Esophagus squamous epithelium (tissue), 4 donors: Measurements from ENCODE around the gene SPATA12.

ENCODE experiments used
- POLR2A ChIP-seq, 4 donors: fragments of 450-650 bp; IDR thresholded peaks; one replicate each; pipeline ENCODE4 v1.6.1; 2017; ENCODE audit warnings: antibody characterized with exemption in 4 of 4, mild to moderate bottlenecking in 4 of 4, moderate library complexity in 3 of 4
- TF ChIP-seq, protein P1 (sequence below), 6 experiments: fragments of 450-650 bp in 4 of 6; fragments of 200-600 bp in 2 of 6; sonication (generic) in 2 of 6; IDR thresholded peaks; one replicate each; pipeline ENCODE4 v1.5.1; 2016 to 2019; ENCODE audit warnings: antibody characterized with exemption in 6 of 6, mild to moderate bottlenecking in 4 of 6, moderate library complexity in 4 of 6

DNA sequence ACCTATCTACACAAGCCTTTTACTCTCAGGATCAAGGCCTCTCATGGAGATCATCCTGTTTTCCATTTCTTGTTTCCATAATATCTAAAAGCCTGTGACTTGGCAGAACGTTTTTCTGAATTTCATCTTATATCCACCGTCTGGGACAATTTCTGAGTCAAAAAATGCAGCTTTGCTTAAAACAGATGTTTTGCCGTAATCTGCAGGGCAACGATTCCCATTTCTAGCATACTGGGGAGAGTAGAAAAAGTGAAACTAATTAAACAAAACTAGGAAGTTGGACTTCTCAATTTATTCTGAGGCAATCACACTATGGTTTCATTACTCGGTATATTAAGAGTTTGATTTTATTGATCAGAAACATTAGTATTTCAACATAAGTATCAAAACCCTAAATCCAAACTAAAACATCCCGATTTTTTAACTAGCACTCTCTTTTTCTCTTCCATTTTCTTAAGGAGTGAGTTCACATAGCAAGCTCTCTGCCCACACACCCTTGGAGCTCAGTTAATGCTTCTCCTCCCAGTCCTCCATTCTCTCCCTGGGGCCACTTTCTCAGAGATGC lies 33.6 kb downstream of the SPATA12 start:
- TF ChIP-seq, protein P1, sequence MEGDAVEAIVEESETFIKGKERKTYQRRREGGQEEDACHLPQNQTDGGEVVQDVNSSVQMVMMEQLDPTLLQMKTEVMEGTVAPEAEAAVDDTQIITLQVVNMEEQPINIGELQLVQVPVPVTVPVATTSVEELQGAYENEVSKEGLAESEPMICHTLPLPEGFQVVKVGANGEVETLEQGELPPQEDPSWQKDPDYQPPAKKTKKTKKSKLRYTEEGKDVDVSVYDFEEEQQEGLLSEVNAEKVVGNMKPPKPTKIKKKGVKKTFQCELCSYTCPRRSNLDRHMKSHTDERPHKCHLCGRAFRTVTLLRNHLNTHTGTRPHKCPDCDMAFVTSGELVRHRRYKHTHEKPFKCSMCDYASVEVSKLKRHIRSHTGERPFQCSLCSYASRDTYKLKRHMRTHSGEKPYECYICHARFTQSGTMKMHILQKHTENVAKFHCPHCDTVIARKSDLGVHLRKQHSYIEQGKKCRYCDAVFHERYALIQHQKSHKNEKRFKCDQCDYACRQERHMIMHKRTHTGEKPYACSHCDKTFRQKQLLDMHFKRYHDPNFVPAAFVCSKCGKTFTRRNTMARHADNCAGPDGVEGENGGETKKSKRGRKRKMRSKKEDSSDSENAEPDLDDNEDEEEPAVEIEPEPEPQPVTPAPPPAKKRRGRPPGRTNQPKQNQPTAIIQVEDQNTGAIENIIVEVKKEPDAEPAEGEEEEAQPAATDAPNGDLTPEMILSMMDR (IDR thresholded peaks at IDR 0.05): no peak
- no peak for TF ChIP-seq POLR2A (IDR thresholded peaks at IDR 0.05)
